GDM1 (cell line): Measurements from ENCODE around the gene FAM193A.
"Not testable (repeated sequence)": the region's sequence is repeated elsewhere in the genome, so short reads cannot be mapped to it uniquely, and the experiment has no call there.

Experiments
- DNase-seq: peaks from one replicate; lab custom pipeline; 2025; lab: John Stamatoyannopoulos, UW

Gene FAM193A

DNA sequence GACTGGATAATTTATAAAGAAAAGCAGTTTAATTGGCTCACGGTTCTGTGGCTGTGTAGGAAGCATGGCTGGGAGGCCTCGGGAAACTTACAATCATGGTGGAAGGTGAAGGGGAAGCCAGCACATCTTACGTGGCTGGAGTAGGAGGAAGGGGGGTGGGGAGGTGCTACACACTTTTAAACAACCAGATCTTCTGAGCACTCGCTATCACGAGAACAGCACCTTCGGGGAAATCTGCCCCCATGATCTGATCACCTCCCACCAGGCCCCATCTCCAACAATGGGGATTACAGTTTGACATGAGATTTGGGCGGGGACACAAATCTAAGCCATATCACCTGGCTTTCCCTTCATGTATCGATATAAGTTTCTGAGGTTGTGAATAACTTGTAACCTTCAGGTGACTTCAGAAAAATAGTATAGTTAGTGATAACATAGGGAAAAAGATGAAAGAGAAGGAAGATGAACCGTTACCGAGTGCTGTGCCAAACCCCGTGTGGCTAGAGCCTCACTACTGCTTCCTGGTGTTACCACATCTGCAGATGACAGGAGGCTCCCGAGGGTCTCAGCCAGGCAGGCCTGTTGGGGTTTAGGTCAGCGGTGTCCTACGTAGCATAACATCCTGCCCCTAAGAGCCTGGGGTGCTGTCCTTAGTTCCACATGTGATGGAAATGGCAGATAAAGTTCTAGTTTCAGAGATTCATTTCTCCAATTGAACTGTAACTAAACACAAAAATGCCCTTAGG, 116.1 kb downstream of the FAM193A start:
- DNase-seq = no peak

GRCh38 chr4:2660596-2661211, 124.3 kb downstream of the FAM193A start:
- DNase-seq = no peak

GRCh38 chr4:2662598-2662997, 126.2 kb downstream of the FAM193A start:
- DNase-seq = no peak

GRCh38 chr4:2663275-2663674, 126.8 kb downstream of the FAM193A start:
- no peak for DNase-seq

- DNase-seq = no peak
Measured at GRCh38 chr4:2666722-2667247, 130.3 kb downstream of the FAM193A start.

DNA sequence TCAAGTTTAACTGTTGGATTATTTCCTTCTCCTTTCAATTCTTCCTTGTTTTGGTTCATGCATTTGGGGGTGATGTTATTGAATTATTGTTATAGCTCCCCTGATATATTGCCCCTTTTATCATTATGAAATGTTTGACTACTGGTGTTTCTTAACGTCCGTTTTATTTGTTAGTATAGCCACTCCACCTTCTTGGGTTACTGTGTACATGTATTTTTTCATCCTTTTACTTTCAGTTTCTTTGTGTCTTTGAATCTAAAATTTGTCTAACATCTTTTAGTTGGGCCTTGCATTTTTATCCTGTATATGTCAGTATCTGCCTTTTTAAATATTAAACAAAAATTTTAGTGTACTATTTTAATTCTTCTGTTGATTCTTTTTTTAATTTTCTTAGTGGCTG, 131.0 kb downstream of the FAM193A start:
- no peak for DNase-seq

GRCh38 chr4:2671267-2671895, 134.9 kb downstream of the FAM193A start:
- no peak for DNase-seq

GRCh38 chr4:2672082-2672481, 135.6 kb downstream of the FAM193A start:
- DNase-seq = no peak

GRCh38 chr4:2672700-2673099, 136.3 kb downstream of the FAM193A start:
- no peak for DNase-seq

DNA sequence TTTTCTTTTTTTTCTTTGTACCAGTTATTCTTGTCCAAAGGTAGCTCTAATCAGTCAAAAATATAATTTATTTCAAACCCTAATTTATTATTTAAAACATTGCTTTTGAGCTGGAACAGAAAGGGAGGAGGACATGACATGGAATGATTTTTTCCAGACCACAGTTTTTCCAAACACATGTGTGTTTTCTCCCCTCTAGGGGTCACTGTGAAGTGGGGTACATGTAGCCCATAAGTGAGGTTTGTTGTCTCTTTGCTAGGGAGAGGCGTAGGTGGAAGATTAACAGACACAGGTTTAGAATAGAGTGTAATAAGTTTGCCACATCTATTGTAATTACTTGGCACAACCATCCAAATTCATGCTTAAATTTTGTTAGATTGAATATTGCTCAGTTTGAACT, 136.7 kb downstream of the FAM193A start:
- no peak for DNase-seq

DNA sequence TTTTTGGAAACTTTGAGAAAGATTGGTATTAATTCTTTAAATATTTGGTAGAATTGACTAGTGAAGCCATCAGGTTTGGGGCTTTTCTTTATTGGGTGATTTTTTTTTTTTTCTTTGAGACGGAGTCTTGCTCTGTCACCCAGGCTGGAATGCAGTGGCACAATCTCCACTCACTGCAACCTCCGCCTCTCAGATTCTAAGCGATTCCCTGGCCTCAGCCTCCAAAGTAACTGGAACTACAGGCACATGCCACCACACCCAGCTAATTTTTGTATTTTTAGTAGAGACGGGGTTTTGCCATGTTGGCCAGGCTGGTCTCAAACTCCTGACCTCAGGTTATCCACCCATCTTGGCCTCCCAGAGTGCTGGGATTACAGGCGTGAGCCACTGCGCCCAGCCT, 143.3 kb downstream of the FAM193A start:
- not testable (repeated sequence) for DNase-seq

GRCh38 chr4:2684486-2684885, 148.0 kb downstream of the FAM193A start:
- DNase-seq = no peak

DNA sequence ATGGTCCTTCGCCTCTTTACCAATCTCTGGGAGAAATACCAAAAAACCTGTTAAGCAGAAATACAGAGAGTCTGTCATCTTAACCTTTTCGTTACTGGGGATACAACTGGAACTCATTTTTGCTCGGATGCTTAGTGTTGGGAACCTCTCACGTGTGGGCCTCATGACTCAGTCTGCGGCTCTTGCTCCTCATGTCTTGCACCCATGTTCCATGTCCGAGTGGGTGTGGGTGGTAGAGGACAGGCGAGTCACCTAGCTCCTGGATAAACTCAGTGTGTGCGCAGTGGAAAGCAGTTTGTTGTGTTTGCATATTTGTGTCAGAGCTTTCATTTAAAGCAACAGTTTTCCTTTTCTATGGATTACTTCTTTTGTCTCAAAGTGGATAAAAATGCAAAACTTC, 149.1 kb downstream of the FAM193A start:
- no peak for DNase-seq

- DNase-seq = no peak
Measured at GRCh38 chr4:2686379-2687265, 150.2 kb downstream of the FAM193A start.

GRCh38 chr4:2688281-2688680, 151.8 kb downstream of the FAM193A start:
- DNase-seq = no peak

DNA sequence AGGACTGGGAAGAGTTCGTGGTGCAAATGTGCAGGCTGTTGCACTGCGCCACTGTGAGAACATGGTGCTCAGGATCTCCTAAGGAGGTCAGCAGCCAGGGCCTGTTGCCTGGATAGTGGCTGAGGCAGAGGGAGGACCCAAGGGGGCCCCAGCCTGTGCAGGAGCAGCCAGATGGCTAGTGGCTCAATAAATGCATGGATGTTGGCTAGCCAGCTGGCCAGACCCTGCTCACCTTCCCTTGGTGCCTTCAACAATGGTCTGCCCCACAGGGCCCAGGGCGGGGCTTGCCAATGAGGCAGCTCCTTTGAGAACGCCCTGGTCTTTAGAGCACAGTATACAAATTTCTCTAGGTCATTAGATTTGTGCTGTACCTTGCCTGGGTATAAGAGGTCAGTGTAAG, 152.2 kb downstream of the FAM193A start:
- DNase-seq = no peak

DNA sequence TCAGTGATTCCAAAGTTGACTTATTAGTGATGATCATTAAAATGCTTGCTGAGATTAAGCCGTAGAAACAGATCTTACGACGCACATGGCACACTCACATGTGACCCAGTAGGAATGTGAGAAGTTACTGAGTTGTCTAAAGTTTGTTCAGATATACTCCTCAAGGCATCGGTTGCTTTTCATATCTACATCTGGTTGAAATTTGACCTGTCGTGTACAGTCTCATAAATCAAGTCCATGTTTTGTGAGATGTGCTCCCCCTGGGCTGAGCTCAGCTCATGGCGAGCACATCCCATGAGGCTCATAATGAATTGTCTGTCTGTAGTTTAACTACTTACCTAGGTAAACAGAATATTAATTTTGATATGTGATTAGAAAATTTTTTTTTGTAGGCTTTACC, 152.7 kb downstream of the FAM193A start:
- DNase-seq = no peak

DNA sequence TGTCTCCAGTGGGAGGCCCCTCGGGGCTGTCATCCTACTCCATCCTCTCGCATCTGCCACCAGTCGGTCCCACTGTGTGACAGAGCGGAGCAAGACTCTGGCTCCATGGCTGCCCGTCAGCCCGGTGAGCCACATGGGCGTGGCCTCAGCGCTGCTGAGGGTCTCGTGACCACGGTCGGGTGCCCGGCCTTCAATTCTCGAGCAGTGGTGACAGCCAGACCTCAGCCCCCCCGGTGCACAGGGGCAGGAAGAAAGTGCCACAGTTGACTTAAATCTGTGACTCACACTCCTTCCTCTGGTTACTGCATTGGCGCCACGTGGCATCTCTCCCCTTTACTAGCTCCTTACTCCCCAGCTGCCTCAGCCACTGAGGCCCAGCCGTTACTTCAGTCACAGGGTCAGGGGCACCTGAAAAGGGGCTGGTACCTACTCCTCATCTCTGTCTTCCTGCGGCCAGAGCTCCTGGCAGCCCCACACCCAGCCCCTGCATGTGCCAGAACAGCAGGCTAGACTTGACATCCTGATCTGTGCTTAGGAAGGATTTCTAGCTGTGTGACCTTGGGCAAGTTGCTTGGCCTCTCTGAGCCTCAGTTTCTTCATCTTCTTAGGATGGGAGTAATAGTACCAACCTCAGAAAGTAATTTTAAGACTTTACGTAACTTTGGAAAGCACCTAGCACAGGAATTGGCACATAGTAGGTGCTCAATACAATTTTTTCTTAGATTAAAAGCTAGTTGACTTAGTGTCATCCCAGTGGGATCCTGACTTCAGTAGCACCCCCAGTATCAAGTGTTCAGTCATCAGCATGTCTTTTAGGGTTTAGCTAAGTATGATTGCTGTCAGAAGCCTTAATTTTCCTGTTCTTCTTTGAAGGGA, 153.6 kb downstream of the FAM193A start:
- no peak for DNase-seq

- DNase-seq = no peak
Measured at GRCh38 chr4:2691313-2691712, 154.9 kb downstream of the FAM193A start.

GRCh38 chr4:2691952-2692435, 155.5 kb downstream of the FAM193A start:
- no peak for DNase-seq

- no peak for DNase-seq
Measured at GRCh38 chr4:2694691-2695090, 158.2 kb downstream of the FAM193A start.
